ENCODE measurements around the gene NFYA. TPM values are rescaled to one million over a fixed set of nuclear protein-coding genes. Genes with fewer than 3 reads are reported as not detected.

Gene NFYA
- total and polyA plus RNA-seq, 4 donors, result 21.8 to 30.8 (median 27.7) TPM

GRCh38 chr6:41045664-41046063 is 27.1 kb upstream of the NFYA start:
- Histone ChIP-seq H3K9me3 (ENCODE audit: control insufficient read depth, insufficient read depth, low read length) (no peaks in the 10 kb centered on the region), H3K4me3 (ENCODE audit: low read depth, low read length) (no peak overlapping the region), H3K27ac (ENCODE audit: low read depth, low read length) (no peak overlapping the region), H3K4me1 (ENCODE audit: control insufficient read depth, insufficient read depth, low read length) (peaks cover 7% of the 10 kb centered on the region), H3K27me3 (ENCODE audit: control insufficient read depth, insufficient read depth, low read length) (no peaks in the 10 kb centered on the region), H3K36me3 (ENCODE audit: control insufficient read depth, insufficient read depth, low read length) (peaks cover 2% of the 10 kb centered on the region)
- peak in 1 of 6 donors; percentile 16 for DNase-seq (ENCODE audit: low read depth in 4 of 6, low spot score in 6 of 6)
- WGBS (ENCODE audit: insufficient coverage), result 45% methylated on average over 2 of the region's 5 CpGs

- WGBS (ENCODE audit: insufficient coverage), result no CpG with 5 or more reads among the region's 1 CpG
Observed at GRCh38 chr6:41046084-41046483, 26.7 kb upstream of the NFYA start.

GRCh38 chr6:41047306-41047705 is 25.5 kb upstream of the NFYA start:
- no peaks in the 10 kb centered on the region for H3K27me3 ChIP-seq (ENCODE audit: control insufficient read depth, insufficient read depth, low read length)
- H3K27ac ChIP-seq (ENCODE audit: low read depth, low read length), result no peak overlapping the region
- H3K4me1 ChIP-seq (ENCODE audit: control insufficient read depth, insufficient read depth, low read length), result peaks cover 7% of the 10 kb centered on the region
- H3K9me3 ChIP-seq (ENCODE audit: control insufficient read depth, insufficient read depth, low read length), result no peaks in the 10 kb centered on the region
- H3K4me3 ChIP-seq (ENCODE audit: low read depth, low read length), result no peak overlapping the region
- 94% methylated on average over 2 of the region's 2 CpGs for WGBS (ENCODE audit: insufficient coverage)
- no peak for DNase-seq (ENCODE audit: low read depth in 4 of 6, low spot score in 6 of 6)
- H3K36me3 ChIP-seq (ENCODE audit: control insufficient read depth, insufficient read depth, low read length), result peaks cover 2% of the 10 kb centered on the region

More at GRCh38 chr6:41046084-41046483, 26.7 kb upstream of the NFYA start:
- DNase-seq (ENCODE audit: low read depth in 4 of 6, low spot score in 6 of 6), result no peak
- no peak overlapping the region for H3K4me3 ChIP-seq (ENCODE audit: low read depth, low read length)
- peaks cover 7% of the 10 kb centered on the region for H3K4me1 ChIP-seq (ENCODE audit: control insufficient read depth, insufficient read depth, low read length)
- H3K9me3 ChIP-seq (ENCODE audit: control insufficient read depth, insufficient read depth, low read length), result no peaks in the 10 kb centered on the region
- no peak overlapping the region for H3K27ac ChIP-seq (ENCODE audit: low read depth, low read length)
- no peaks in the 10 kb centered on the region for H3K27me3 ChIP-seq (ENCODE audit: control insufficient read depth, insufficient read depth, low read length)
- peaks cover 2% of the 10 kb centered on the region for H3K36me3 ChIP-seq (ENCODE audit: control insufficient read depth, insufficient read depth, low read length)

DNA sequence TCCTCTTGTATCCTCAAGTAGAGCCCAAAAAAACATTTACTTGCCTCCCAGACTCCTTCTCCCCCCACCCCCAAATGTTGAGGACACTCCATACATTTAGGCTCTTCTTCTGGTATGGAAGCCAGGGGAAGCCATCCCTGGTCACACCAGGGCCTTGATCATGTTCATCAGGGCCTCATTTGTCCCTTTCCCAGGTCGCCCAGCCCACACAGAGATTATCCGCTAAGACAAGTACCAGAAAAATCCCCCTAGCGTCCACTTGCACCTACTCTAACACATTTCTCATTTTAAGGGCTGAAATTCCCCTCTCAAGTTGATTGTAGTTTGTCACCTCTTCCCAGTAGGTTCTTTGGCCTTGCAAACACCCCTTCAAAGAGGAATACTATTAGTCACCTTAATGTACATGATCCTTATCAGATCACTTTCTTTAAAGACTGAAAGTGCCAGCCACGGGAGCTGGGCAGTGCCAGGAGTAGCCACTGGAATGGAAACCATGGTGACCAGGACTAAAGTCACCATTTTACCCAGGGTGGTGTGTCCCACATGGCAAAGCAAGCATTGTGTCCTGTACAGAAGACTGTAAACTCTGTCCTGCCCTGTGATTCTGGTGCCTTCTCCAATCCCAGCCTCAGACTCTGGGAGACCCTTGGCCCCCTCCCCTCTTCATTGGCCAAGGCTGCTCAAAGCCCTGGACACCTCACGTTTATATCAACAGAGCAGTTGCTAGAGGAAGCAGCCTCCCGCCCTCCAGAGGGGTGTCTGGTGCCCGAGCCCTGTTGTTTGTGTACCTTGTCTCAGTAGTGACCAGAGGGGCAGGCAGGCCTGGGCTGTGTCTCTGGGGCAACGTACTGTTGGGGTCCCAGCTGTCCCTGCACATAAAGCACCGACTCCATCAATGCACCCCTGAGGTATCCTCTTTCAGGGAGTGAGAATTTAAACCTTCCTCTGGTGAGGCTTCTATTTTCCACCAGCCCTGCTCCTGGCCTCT is 24.7 kb upstream of the NFYA start:
- no peak for DNase-seq (ENCODE audit: low read depth in 4 of 6, low spot score in 6 of 6)
- Histone ChIP-seq H3K4me3 (ENCODE audit: low read depth, low read length) (no peak overlapping the region), H3K36me3 (ENCODE audit: control insufficient read depth, insufficient read depth, low read length) (peaks cover 2% of the 10 kb centered on the region), H3K9me3 (ENCODE audit: control insufficient read depth, insufficient read depth, low read length) (no peaks in the 10 kb centered on the region), H3K27me3 (ENCODE audit: control insufficient read depth, insufficient read depth, low read length) (no peaks in the 10 kb centered on the region), H3K27ac (ENCODE audit: low read depth, low read length) (no peak overlapping the region), H3K4me1 (ENCODE audit: control insufficient read depth, insufficient read depth, low read length) (peaks cover 7% of the 10 kb centered on the region)
- WGBS (ENCODE audit: insufficient coverage), result 71% methylated on average over 8 of the region's 9 CpGs

GRCh38 chr6:41049521-41049920 is 23.3 kb upstream of the NFYA start:
- Histone ChIP-seq H3K27me3 (ENCODE audit: control insufficient read depth, insufficient read depth, low read length) (no peaks in the 10 kb centered on the region), H3K27ac (ENCODE audit: low read depth, low read length) (no peak overlapping the region), H3K36me3 (ENCODE audit: control insufficient read depth, insufficient read depth, low read length) (no peaks in the 10 kb centered on the region), H3K9me3 (ENCODE audit: control insufficient read depth, insufficient read depth, low read length) (no peaks in the 10 kb centered on the region), H3K4me3 (ENCODE audit: low read depth, low read length) (no peak overlapping the region), H3K4me1 (ENCODE audit: control insufficient read depth, insufficient read depth, low read length) (peaks cover 7% of the 10 kb centered on the region)
- no peak for DNase-seq (ENCODE audit: low read depth in 4 of 6, low spot score in 6 of 6)
- WGBS (ENCODE audit: insufficient coverage), result 64% methylated on average over 1 of the region's 1 CpG

- H3K36me3 ChIP-seq (ENCODE audit: control insufficient read depth, insufficient read depth, low read length), result no peaks in the 10 kb centered on the region
- H3K4me3 ChIP-seq (ENCODE audit: low read depth, low read length), result no peak overlapping the region
- 80% methylated on average over 5 of the region's 7 CpGs for WGBS (ENCODE audit: insufficient coverage)
- peaks cover 7% of the 10 kb centered on the region for H3K4me1 ChIP-seq (ENCODE audit: control insufficient read depth, insufficient read depth, low read length)
- no peak for DNase-seq (ENCODE audit: low read depth in 4 of 6, low spot score in 6 of 6)
- no peaks in the 10 kb centered on the region for H3K9me3 ChIP-seq (ENCODE audit: control insufficient read depth, insufficient read depth, low read length)
- H3K27ac ChIP-seq (ENCODE audit: low read depth, low read length), result no peak overlapping the region
- H3K27me3 ChIP-seq (ENCODE audit: control insufficient read depth, insufficient read depth, low read length), result no peaks in the 10 kb centered on the region
Observed at GRCh38 chr6:41049955-41050354, 22.8 kb upstream of the NFYA start.

DNA sequence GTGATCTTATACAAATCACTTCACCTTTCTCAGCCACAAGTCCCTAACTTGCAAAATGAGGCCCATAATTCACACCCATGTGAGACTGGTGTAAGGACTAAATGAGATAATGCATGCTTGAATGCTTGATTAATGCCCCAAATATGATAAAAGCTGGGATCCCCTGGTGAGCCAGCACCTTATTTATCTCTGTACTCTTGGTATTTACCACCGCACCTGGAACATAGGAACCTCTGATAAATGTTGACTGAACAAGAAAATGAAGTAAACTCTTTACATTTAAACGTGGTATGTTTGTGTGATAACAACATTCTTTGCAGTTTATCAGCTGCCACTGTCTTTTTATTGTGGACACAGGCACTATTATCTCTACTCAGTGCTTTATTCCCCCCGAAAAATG is 22.2 kb upstream of the NFYA start:
- Histone ChIP-seq H3K4me3 (ENCODE audit: low read depth, low read length) (no peak overlapping the region), H3K36me3 (ENCODE audit: control insufficient read depth, insufficient read depth, low read length) (no peaks in the 10 kb centered on the region), H3K9me3 (ENCODE audit: control insufficient read depth, insufficient read depth, low read length) (no peaks in the 10 kb centered on the region), H3K27me3 (ENCODE audit: control insufficient read depth, insufficient read depth, low read length) (no peaks in the 10 kb centered on the region), H3K27ac (ENCODE audit: low read depth, low read length) (no peak overlapping the region), H3K4me1 (ENCODE audit: control insufficient read depth, insufficient read depth, low read length) (peaks cover 7% of the 10 kb centered on the region)
- no peak for DNase-seq (ENCODE audit: low read depth in 4 of 6, low spot score in 6 of 6)
- 92% methylated on average over 2 of the region's 3 CpGs for WGBS (ENCODE audit: insufficient coverage)

DNA sequence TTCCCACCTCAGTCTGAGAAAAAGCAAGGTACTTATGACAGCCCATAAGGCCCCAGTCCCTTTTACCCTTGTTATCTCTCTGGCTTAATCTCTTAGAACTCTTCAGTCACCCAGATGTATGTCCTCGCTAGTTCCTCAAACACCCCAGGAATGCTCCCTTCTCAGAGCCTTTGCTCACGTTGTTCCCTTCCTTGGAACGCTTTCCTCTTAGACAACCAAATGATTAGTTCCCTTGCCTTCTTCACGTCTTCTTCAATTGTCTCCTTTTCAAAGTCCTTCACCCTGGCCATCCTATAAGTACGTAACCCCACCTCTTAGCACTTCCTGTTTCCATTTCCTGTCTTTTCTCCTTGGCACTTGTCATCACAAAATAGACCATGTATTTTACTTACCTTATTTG is 20.9 kb upstream of the NFYA start:
- Histone ChIP-seq H3K4me1 (ENCODE audit: control insufficient read depth, insufficient read depth, low read length) (peaks cover 7% of the 10 kb centered on the region), H3K9me3 (ENCODE audit: control insufficient read depth, insufficient read depth, low read length) (no peaks in the 10 kb centered on the region), H3K4me3 (ENCODE audit: low read depth, low read length) (no peak overlapping the region), H3K27me3 (ENCODE audit: control insufficient read depth, insufficient read depth, low read length) (no peaks in the 10 kb centered on the region), H3K27ac (ENCODE audit: low read depth, low read length) (no peak overlapping the region), H3K36me3 (ENCODE audit: control insufficient read depth, insufficient read depth, low read length) (no peaks in the 10 kb centered on the region)
- DNase-seq (ENCODE audit: low read depth in 4 of 6, low spot score in 6 of 6), result no peak
- 86% methylated on average over 5 of the region's 5 CpGs for WGBS (ENCODE audit: insufficient coverage)

GRCh38 chr6:41053041-41053440 is 19.7 kb upstream of the NFYA start, which contains the start of gene APOBEC2:
Gene APOBEC2 (plus strand): TSS chr6:41053202. CDS start chr6:41053348, 146 bp downstream.
- WGBS (ENCODE audit: insufficient coverage), result 45% methylated on average over 5 of the region's 5 CpGs
- no peak within 1 kb of the TSS for H3K27ac ChIP-seq (ENCODE audit: low read depth, low read length)

GRCh38 chr6:41054511-41054910 is 18.3 kb upstream of the NFYA start:
- WGBS (ENCODE audit: insufficient coverage), result 100% methylated on average over 1 of the region's 3 CpGs
- Histone ChIP-seq H3K27ac (ENCODE audit: low read depth, low read length) (no peak overlapping the region), H3K4me1 (ENCODE audit: control insufficient read depth, insufficient read depth, low read length) (no peaks in the 10 kb centered on the region), H3K4me3 (ENCODE audit: low read depth, low read length) (no peak overlapping the region), H3K9me3 (ENCODE audit: control insufficient read depth, insufficient read depth, low read length) (no peaks in the 10 kb centered on the region), H3K36me3 (ENCODE audit: control insufficient read depth, insufficient read depth, low read length) (no peaks in the 10 kb centered on the region), H3K27me3 (ENCODE audit: control insufficient read depth, insufficient read depth, low read length) (no peaks in the 10 kb centered on the region)
- DNase-seq (ENCODE audit: low read depth in 4 of 6, low spot score in 6 of 6), result no peak

More at GRCh38 chr6:41053041-41053440, 19.7 kb upstream of the NFYA start, which contains the start of gene APOBEC2:
- Histone ChIP-seq H3K9me3 (ENCODE audit: control insufficient read depth, insufficient read depth, low read length) (no peaks in the 10 kb centered on the region), H3K27me3 (ENCODE audit: control insufficient read depth, insufficient read depth, low read length) (no peaks in the 10 kb centered on the region), H3K4me3 (ENCODE audit: low read depth, low read length) (no peak within 1 kb of the TSS), H3K4me1 (ENCODE audit: control insufficient read depth, insufficient read depth, low read length) (peaks cover 7% of the 10 kb centered on the region), H3K36me3 (ENCODE audit: control insufficient read depth, insufficient read depth, low read length) (no peaks in the 10 kb centered on the region)
- peak in 1 of 6 donors; percentile 51 for DNase-seq (ENCODE audit: low read depth in 4 of 6, low spot score in 6 of 6)
